SK-N-SH (cell line): ENCODE measurements around the gene EXOC4.

Experiments
- CTCF ChIP-seq: fragments of 200-600 bp; sonication (generic); IDR thresholded peaks from 2 replicates; pipeline ENCODE4 v1.6.1; 2017; ENCODE audit warnings: antibody characterized with exemption, mild to moderate bottlenecking, moderate library complexity
- EP300 ChIP-seq, 2 experiments: IDR thresholded peaks; 2 replicates each; pipeline versions ENCODE4 v1.4.0 to v1.6.1; 2012; ENCODE audit warnings: borderline replicate concordance in 1 of 2, low read depth in 1 of 2, low read length in 1 of 2
- GATA2 ChIP-seq: sonication (generic); formaldehyde crosslinking; IDR thresholded peaks from 2 replicates; pipeline ENCODE4 v1.5.0; 2020; ENCODE audit warnings: mild to moderate bottlenecking, missing genetic modification reagents
- JUND ChIP-seq: IDR thresholded peaks from 2 replicates; pipeline ENCODE4 v1.4.0; 2012
- MAX ChIP-seq: IDR thresholded peaks from 2 replicates; pipeline ENCODE4 v1.4.0; 2012; ENCODE audit warnings: low read depth
- POLR2AphosphoS5 ChIP-seq: IDR thresholded peaks from 2 replicates; pipeline ENCODE4 v1.6.1; 2012; ENCODE audit warnings: low read depth, low read length
- RFX5 ChIP-seq: IDR thresholded peaks from 2 replicates; pipeline ENCODE4 v1.6.1; 2012; ENCODE audit warnings: mild to moderate bottlenecking, improper control_type of control experiment, low read length
- RXRA ChIP-seq: IDR thresholded peaks from 2 replicates; pipeline ENCODE4 v1.4.0; 2012; ENCODE audit warnings: low read depth, mild to moderate bottlenecking, borderline replicate concordance
- TEAD4 ChIP-seq: IDR thresholded peaks from 2 replicates; pipeline ENCODE4 v1.4.0; 2012; ENCODE audit warnings: mild to moderate bottlenecking, borderline replicate concordance; ENCODE audit not compliant: insufficient read depth

- no peak for TF ChIP-seq CTCF
- no peak for TF ChIP-seq JUND
- no peak for TF ChIP-seq GATA2 (CRISPR knock-in tag)
- no peak for TF ChIP-seq TEAD4
- no peak for TF ChIP-seq EP300 (IDR thresholded peaks at IDR 0.05; ENCODE audit: borderline replicate concordance in 1 of 2, low read depth in 1 of 2, low read length in 1 of 2)
- no peak for TF ChIP-seq RFX5
- TF ChIP-seq RXRA = no peak
- TF ChIP-seq POLR2AphosphoS5 = no peak
- TF ChIP-seq MAX = no peak
These were observed 4.0 kb upstream of the EXOC4 start for GRCh38 chr7:133248901-133249300.
